Measurements from ENCODE around the gene GLYR1. TPM values are rescaled to one million over a fixed set of nuclear protein-coding genes. Genes with fewer than 3 reads are reported as not detected.
"Not testable (repeated sequence)": the region's sequence is repeated elsewhere in the genome, so short reads cannot be mapped to it uniquely, and the experiment has no call there.

Gene GLYR1
- total RNA-seq, 1 donor from 2014 or later = 42.7 TPM

GRCh38 chr16:4788910-4789309 lies 58.2 kb downstream of the GLYR1 start:
- H3K36me3 ChIP-seq (ENCODE audit: control insufficient read depth, insufficient read depth, low read length) = no peaks in the 10 kb centered on the region
- no peak for TF ChIP-seq CTCF (IDR thresholded peaks at IDR 0.05; ENCODE audit: insufficient read depth, low read length, poor library complexity, severe bottlenecking)
- no peaks in the 10 kb centered on the region for H3K27me3 ChIP-seq (ENCODE audit: control insufficient read depth, insufficient read depth, low read length)
- no peak overlapping the region for H3K4me3 ChIP-seq (ENCODE audit: low read depth, low read length)
- no peak for DNase-seq (ENCODE audit: low read depth)

- DNase-seq (ENCODE audit: low read depth) = no peak
- Histone ChIP-seq H3K4me3 (ENCODE audit: low read depth, low read length) (no peak overlapping the region), H3K36me3 (ENCODE audit: control insufficient read depth, insufficient read depth, low read length) (no peaks in the 10 kb centered on the region), H3K27me3 (ENCODE audit: control insufficient read depth, insufficient read depth, low read length) (no peaks in the 10 kb centered on the region)
- no peak for TF ChIP-seq CTCF (IDR thresholded peaks at IDR 0.05; ENCODE audit: insufficient read depth, low read length, poor library complexity, severe bottlenecking)
Measured at GRCh38 chr16:4788489-4788889, 58.6 kb downstream of the GLYR1 start.

- no peak for TF ChIP-seq CTCF (IDR thresholded peaks at IDR 0.05; ENCODE audit: insufficient read depth, low read length, poor library complexity, severe bottlenecking)
- Histone ChIP-seq H3K4me3 (ENCODE audit: low read depth, low read length) (no peak within 1 kb of the TSS), H3K36me3 (ENCODE audit: control insufficient read depth, insufficient read depth, low read length) (no peaks in the 10 kb centered on the region), H3K27me3 (ENCODE audit: control insufficient read depth, insufficient read depth, low read length) (no peaks in the 10 kb centered on the region)
- DNase-seq (ENCODE audit: low read depth) = no peak
Measured at GRCh38 chr16:4787627-4788482, 59.2 kb downstream of the GLYR1 start, which contains the start of gene SEPTIN12. SEPTIN12 (minus strand) TSS chr16:4788345; CDS start chr16:4787645, 700 bp downstream.

GRCh38 chr16:4787068-4787467 lies 60.0 kb downstream of the GLYR1 start:
- Histone ChIP-seq H3K4me3 (ENCODE audit: low read depth, low read length) (no peak overlapping the region), H3K36me3 (ENCODE audit: control insufficient read depth, insufficient read depth, low read length) (no peaks in the 10 kb centered on the region), H3K27me3 (ENCODE audit: control insufficient read depth, insufficient read depth, low read length) (no peaks in the 10 kb centered on the region)
- no peak for DNase-seq (ENCODE audit: low read depth)
- TF ChIP-seq CTCF (IDR thresholded peaks at IDR 0.05; ENCODE audit: insufficient read depth, low read length, poor library complexity, severe bottlenecking) = no peak

- no peak for TF ChIP-seq CTCF (IDR thresholded peaks at IDR 0.05; ENCODE audit: insufficient read depth, low read length, poor library complexity, severe bottlenecking)
- Histone ChIP-seq H3K4me3 (ENCODE audit: low read depth, low read length) (no peak overlapping the region), H3K36me3 (ENCODE audit: control insufficient read depth, insufficient read depth, low read length) (no peaks in the 10 kb centered on the region), H3K27me3 (ENCODE audit: control insufficient read depth, insufficient read depth, low read length) (no peaks in the 10 kb centered on the region)
- no peak for DNase-seq (ENCODE audit: low read depth)
Measured at GRCh38 chr16:4785758-4786433, 61.2 kb downstream of the GLYR1 start.

GRCh38 chr16:4784444-4784987 lies 62.6 kb downstream of the GLYR1 start:
- H3K27me3 ChIP-seq (ENCODE audit: control insufficient read depth, insufficient read depth, low read length); H3K36me3 ChIP-seq (ENCODE audit: control insufficient read depth, insufficient read depth, low read length); DNase-seq (ENCODE audit: low read depth); H3K4me3 ChIP-seq (ENCODE audit: low read depth, low read length): not testable (repeated sequence)
